ENCODE data around the gene SRSF4.
"Not testable (repeated sequence)": the region's sequence is repeated elsewhere in the genome, so short reads cannot be mapped to it uniquely, and the experiment has no call there.

SRSF4 gene

GRCh38 chr1:29119121-29119929 is 62.4 kb downstream of the SRSF4 start:
- no peak for ATAC-seq
- DNase-seq, result no peak
- Mint-ChIP-seq H3K36me3 (ENCODE audit: low read depth) (peaks cover 23% of the 10 kb centered on the region), H3K27me3 (peaks cover 4% of the 10 kb centered on the region), H3K9me3 (no peaks in the 10 kb centered on the region), H3K4me1 (peaks cover 12% of the 10 kb centered on the region), H3K27ac (no peak overlapping the region), H3K4me3 (no peak overlapping the region)

DNA sequence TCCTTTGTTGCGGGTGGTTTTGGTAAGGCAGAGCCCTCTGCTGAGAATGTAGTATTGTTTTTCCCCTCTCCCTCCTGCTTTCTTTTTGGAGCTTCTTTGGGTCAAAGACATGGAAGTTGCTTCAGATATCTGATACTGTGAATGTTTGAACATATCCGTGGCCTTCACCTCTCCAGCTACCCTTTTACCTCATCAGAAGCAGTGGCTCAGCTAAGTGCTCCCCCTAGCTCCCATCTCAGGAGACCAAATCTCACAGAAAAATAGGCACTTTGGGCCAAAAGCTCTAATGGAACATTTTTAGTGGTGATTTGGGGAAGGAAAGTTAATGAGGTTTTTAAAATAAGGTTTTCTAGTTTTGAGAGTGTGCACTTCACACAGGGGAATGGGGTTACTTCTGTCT is 64.3 kb downstream of the SRSF4 start:
- Mint-ChIP-seq H3K9me3 (no peaks in the 10 kb centered on the region), H3K27ac (peak overlapping the region; percentile 26), H3K4me3 (no peak overlapping the region), H3K36me3 (ENCODE audit: low read depth) (peaks cover 32% of the 10 kb centered on the region), H3K4me1 (peaks cover 20% of the 10 kb centered on the region), H3K27me3 (peaks cover 1% of the 10 kb centered on the region)
- ATAC-seq (no peak), DNase-seq (no peak)

DNA sequence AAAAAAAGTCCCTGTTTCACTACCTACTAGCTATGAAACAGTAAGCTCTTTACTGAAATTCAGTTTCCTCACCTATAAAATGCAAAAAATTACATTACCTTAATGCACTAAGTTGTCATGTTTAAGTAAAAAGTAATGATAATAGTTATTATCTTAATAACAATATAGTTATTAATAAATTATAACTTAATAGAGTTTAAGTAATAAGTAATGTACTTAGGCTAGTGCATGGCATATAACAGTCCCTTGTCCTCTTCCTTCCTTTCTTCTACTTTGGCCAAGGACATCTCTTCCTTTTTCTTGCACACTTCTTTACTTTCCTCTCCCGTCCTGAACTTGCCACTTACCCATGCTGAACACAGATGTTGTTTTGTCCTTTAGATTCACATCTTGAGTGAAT is 67.0 kb downstream of the SRSF4 start:
- Mint-ChIP-seq H3K36me3 (ENCODE audit: low read depth) (peaks cover 42% of the 10 kb centered on the region), H3K27ac (no peak overlapping the region), H3K4me1 (peaks cover 18% of the 10 kb centered on the region), H3K27me3 (no peaks in the 10 kb centered on the region), H3K4me3 (no peak overlapping the region), H3K9me3 (no peaks in the 10 kb centered on the region)
- ATAC-seq (no peak), DNase-seq (no peak)

GRCh38 chr1:29113413-29114117 is 68.1 kb downstream of the SRSF4 start:
- DNase-seq (no peak), ATAC-seq (peak; percentile 78)
- H3K4me3 Mint-ChIP-seq, result no peak overlapping the region
- H3K4me1 Mint-ChIP-seq, result peaks cover 18% of the 10 kb centered on the region
- no peaks in the 10 kb centered on the region for H3K9me3 Mint-ChIP-seq
- H3K27me3 Mint-ChIP-seq, result no peaks in the 10 kb centered on the region
- H3K27ac Mint-ChIP-seq, result no peak overlapping the region
- peaks cover 49% of the 10 kb centered on the region for H3K36me3 Mint-ChIP-seq (ENCODE audit: low read depth)

DNA sequence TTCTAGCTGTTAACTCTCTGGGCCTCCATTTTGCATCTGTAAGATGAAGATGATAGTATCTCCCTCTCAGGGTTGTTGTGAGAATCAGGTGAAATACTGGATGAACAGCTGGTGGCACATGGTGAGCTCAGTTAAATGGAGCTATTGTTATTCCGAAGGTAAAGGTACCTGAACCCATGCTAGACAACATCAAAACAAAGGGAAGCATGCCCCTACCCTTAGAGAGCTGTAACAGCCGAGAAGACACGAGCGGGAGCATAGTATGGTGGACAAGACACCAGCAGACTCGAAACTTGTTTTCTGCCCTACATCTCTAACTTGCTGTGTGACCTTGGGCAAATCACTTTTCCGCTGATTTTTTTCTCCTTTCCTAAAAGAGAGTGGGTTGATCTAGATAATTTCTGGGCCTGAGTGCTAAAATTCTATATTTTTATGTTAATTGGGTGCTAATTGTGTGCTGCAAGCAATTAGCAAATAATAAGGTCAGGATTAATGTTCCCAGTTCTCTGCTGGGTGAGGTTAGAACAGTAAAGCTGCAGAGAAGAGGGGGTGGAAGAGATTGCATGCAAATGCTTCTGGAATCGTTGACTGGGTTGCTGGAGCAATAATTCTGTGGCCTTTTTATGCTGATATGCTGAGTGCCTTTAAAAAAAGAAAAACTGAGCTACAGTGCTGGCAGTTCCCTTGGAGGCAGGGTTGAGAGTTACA is 68.8 kb downstream of the SRSF4 start:
- DNase-seq (no peak), ATAC-seq (no peak)
- Mint-ChIP-seq H3K4me3 (no peak overlapping the region), H3K4me1 (peaks cover 18% of the 10 kb centered on the region), H3K9me3 (no peaks in the 10 kb centered on the region), H3K27ac (no peak overlapping the region), H3K27me3 (no peaks in the 10 kb centered on the region), H3K36me3 (ENCODE audit: low read depth) (peaks cover 46% of the 10 kb centered on the region)

GRCh38 chr1:29108041-29108440 is 73.7 kb downstream of the SRSF4 start:
- H3K27me3 Mint-ChIP-seq, H3K27ac Mint-ChIP-seq, ATAC-seq, H3K9me3 Mint-ChIP-seq, H3K4me3 Mint-ChIP-seq, H3K4me1 Mint-ChIP-seq, DNase-seq: not testable (repeated sequence)
- H3K36me3 Mint-ChIP-seq (ENCODE audit: low read depth), result peaks cover 27% of the 10 kb centered on the region

- Mint-ChIP-seq H3K27me3 (no peaks in the 10 kb centered on the region), H3K36me3 (ENCODE audit: low read depth) (peaks cover 25% of the 10 kb centered on the region), H3K4me1 (no peaks in the 10 kb centered on the region), H3K9me3 (no peaks in the 10 kb centered on the region), H3K27ac (no peak overlapping the region), H3K4me3 (no peak overlapping the region)
- no peak for ATAC-seq
- DNase-seq, result no peak
Observed at GRCh38 chr1:29105822-29106221, 75.9 kb downstream of the SRSF4 start.

GRCh38 chr1:29100487-29100886 is 81.2 kb downstream of the SRSF4 start:
- ATAC-seq (no peak), DNase-seq (no peak)
- Mint-ChIP-seq H3K27me3 (no peaks in the 10 kb centered on the region), H3K4me1 (peaks cover 14% of the 10 kb centered on the region), H3K9me3 (no peaks in the 10 kb centered on the region), H3K27ac (no peak overlapping the region), H3K36me3 (ENCODE audit: low read depth) (peaks cover 22% of the 10 kb centered on the region), H3K4me3 (no peak overlapping the region)

DNA sequence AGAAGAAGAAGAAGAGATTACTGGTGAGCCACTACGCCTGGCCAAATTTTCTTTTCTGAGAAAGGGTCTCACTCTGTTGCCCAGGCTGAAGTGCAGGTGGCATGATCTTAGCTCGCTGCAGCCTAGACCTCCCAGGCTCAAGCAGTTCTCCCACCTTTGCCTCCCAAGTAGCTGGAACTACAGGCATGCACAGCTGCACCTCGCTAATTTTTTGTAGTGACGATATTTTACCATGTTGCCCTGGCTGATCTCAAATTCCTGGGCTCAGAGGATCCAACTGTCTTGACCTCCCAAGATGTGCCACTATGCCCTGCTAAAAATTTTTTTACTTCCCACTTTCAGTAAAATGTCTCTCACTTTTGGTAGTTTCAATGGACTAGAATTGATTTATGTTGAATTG is 82.4 kb downstream of the SRSF4 start:
- ATAC-seq (no peak), DNase-seq (no peak)
- Mint-ChIP-seq H3K27ac (no peak overlapping the region), H3K9me3 (no peaks in the 10 kb centered on the region), H3K27me3 (no peaks in the 10 kb centered on the region), H3K4me3 (no peak overlapping the region), H3K4me1 (peaks cover 14% of the 10 kb centered on the region), H3K36me3 (ENCODE audit: low read depth) (peaks cover 30% of the 10 kb centered on the region)

All from activated naive CD8-positive, alpha-beta T cell treated with anti-CD3 and anti-CD28 coated beads, Interleukin-2, amount 50 U/mL, for 24 hours (primary cell).